ENCODE data around the gene PRDX6.
"Not testable (repeated sequence)": the region's sequence is repeated elsewhere in the genome, so short reads cannot be mapped to it uniquely, and the experiment has no call there.

Gene PRDX6

DNA sequence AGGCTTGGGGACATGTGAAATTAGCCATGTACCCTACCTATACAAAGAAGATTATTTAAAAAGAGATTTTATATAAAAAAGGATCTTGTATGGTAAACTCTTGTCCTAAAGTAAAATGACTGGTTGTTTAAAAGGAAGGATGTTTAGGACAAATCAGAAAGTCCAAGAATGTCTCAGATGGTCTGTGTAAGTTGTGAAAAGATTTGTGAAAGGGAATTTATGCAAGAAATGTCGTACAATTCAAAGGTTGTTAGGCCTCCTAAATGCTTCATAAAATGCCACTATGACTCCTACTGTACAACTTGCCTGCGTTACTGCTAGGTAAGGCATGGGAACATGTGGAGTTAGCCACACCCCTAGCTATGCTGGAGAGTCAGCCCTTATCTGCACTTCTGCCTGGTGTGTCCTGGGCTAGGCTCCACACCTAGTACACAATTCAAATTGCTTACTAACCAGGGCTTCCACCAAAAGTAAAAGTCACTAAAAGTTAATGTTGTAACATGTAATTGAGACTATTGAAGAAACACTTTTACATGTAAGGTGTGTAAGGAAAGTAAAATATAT is 19.7 kb downstream of the PRDX6 start:
- DNase-seq (ENCODE audit: low read depth) = no peak

DNA sequence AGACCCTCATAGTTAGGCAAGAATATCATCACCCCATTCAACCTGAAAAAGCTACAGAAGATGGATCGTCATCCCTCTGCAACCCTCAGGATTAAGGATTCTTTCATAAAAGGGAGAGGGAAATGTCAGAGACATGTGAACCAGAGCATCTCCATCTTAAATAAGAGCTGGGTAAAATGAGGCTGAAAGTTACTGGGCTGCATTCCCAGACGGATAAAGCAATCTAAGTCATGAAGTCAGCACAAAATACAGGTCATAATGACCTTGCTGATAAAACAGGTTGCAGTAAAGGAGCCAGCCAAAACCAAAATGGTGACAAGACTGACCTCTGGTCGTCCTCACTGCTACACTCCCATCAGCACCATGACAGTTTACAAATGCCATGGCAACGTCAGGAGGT is 22.6 kb downstream of the PRDX6 start:
- DNase-seq (ENCODE audit: low read depth) = no peak

DNA sequence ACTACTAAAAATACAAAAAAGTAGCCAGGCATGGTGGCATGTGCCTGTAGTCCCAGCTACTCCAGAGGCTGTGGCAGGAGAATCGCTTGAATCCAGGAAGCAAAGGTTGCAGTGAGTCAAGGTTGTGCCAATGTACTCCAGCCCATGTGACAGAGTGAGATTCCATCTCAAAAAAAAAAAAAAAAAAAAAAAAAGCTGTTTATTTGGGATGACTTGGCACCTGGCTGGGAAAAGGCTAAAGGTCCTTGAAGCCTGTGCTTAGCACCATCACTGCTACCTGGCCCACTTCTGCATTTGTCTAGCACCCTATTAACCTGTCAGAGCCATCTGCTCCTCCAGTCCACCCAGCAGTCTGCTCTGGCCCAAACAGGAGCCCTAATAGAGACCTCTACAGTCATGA is 25.0 kb downstream of the PRDX6 start:
- DNase-seq (ENCODE audit: low read depth) = no peak

DNA sequence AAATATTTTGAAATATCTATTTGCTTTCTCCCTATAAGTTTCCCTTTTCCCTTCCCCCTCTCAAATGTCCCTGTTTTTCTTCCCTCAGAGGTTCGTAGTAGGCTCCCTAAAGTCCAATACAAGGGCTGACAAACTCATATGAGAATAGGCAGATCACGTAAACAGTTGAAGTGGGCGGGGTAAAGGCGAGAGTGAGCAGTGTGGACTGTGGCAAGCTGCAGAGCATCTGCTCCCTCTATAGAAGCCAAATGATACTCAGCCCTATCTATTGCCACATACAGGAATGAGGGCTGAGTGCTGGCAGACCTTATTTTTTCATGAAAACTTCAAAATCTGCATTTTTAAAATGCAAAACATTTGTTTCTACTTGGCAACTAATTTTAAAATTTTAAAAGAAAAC is 26.3 kb downstream of the PRDX6 start:
- DNase-seq (ENCODE audit: low read depth) = no peak

DNA sequence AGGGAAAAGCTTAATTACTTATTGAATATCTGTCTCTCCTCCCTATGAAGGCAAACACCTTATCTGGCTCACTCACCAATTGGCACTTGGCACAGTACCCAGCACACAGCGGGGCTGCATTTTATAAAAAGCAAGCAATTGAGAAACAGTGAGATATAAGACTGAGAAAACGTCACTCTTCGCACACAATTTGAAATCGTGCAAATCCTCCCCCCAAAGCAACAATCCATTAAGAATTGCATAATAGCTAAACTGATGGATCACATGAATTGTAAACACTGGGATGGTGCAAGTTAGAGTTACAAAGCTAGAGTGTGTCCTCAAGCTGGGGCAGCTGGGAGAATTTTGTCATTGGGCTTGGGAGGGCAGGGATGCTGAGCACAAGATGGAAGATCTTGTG is 27.1 kb downstream of the PRDX6 start:
- DNase-seq (ENCODE audit: low read depth) = no peak

DNA sequence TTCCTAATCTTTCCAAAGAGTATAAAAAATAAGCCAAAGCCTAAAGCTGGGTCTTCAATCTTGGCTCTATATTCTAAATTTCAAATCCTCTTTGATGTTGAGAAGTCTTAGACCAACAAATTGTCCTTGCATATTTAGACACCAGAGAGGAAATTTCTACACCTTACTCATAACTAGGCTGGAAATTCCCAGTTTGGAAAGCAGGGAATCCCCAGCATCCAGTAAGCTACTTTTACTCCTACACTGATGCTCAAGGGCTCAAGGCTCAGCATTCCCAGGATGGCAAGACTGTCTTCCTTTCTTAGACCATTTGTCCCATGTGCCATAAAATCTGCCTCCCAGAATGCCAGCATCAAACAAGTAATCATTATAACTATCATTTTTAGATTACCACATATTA is 28.3 kb downstream of the PRDX6 start:
- no peak for DNase-seq (ENCODE audit: low read depth)

DNA sequence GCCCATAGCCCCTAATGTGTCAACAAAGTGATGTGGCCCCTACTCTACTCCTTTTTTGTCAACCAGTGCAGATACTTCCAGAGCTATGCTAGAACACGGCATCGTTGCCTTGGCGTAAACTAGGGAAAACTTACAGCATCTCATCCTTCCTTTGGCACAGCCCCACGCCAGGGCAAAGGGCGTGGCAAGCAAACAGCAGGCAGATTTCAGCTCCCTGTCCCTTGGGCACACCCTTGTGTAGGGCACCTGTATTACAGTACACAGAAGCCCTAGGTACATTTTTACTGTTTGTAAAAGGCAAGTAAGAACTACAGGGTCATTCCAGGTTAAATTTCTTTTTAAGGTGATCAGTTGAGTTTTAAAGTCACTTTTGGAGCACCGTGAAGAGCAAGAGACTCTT is 29.3 kb downstream of the PRDX6 start:
- no peak for DNase-seq (ENCODE audit: low read depth)

DNA sequence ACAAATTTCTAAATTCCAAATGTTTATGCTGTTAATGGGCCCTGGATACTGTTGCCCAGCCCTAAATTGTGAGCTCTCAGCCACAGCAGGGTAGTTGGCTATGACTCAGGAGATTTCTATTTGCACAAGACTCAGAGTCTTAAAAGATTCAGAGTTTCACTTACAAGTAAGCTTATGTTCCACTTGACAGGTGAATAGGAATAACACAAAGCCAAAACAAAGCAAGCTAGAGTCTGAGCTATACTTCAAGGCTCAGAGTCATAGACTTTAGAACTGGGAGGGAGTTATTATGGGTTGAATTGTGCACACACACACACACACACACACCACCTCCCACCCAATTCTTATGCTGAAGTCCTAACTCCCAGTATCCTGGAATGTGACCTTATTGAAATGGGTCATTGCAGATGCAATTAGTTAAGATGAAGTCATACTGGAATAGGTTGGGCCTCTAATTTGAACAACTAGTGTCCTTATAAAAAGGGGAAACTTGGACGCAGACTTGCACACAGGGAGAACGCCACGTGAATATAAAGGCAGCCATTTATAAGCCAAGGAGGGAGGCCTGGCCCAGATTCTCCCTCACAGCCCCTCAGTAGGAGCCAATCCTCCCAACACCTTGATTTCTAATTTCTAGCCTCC is 30.2 kb downstream of the PRDX6 start:
- DNase-seq (ENCODE audit: low read depth) = no peak

DNA sequence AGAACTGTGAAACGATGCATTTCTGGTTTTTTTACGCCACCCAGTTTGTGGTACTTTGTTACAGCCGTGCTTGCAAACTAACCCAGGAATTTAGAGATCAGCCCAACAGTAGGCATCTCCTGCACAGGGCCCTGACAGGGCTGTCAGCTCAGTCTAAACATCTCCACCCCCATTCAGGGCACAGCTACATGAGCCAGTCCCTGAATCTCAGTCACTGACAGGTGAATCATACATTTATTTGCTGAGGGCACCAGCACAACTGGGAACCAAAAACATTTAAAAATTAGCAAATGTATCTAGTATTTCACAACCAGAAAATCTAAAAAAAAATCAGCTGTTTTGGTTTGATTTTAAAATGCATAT is 30.7 kb downstream of the PRDX6 start:
- no peak for DNase-seq (ENCODE audit: low read depth)

DNA sequence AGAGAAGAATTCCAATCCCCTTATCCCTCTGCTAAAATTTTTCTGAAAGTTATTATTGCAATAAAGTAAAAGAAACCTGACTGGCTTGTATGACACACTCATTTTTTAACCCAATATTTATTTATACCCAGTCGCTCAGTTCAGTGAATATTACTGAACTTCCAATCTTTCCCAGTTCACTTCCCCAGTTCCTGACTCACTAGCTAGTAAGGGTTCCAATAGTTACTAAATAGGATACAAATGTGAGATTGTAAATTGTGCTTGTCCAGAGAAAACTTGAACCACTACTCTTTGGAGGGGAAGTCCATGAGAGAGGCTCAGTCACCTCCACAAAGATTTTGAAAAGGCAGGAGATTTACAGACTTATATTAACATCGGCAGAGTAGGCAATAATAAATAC is 31.4 kb downstream of the PRDX6 start:
- no peak for DNase-seq (ENCODE audit: low read depth)

DNA sequence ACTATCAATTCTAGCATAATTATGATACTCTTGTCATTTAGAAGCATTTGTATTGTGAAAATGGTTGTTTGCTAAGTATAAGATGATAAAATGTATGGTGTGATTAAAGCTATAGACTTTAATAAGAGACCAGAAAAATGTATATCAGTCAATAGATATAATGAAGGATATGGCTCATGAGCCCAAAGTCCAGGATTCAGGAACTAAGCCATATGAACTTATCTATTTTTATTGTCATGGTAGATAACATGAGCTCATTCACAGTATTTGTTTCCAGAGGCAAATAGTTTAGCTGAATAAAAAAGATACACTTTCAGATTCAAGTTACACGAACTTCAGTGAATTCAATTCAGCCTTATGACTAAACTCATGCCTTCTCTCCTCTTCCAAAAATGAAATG is 32.7 kb downstream of the PRDX6 start:
- DNase-seq (ENCODE audit: low read depth) = no peak

DNA sequence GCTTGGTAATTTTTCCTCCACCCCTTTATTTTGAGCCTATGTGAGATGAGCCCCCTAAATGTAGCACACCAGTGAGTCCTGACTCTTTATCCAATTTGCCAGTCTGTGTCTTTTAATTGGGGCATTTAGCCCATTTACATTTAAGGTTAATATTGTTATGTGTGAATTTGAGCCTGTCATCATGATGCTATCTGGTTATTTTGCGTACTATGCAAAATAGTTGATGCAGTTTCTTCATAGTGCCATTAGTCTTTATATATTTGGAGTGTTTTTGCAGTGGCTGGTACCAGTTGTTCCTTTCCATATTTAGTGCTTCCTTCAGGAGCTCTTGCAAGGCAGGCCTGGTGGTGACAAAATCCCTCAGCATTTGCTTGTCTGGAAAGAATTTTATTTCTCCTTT is 37.4 kb downstream of the PRDX6 start:
- DNase-seq (ENCODE audit: low read depth) = not testable (repeated sequence)

DNA sequence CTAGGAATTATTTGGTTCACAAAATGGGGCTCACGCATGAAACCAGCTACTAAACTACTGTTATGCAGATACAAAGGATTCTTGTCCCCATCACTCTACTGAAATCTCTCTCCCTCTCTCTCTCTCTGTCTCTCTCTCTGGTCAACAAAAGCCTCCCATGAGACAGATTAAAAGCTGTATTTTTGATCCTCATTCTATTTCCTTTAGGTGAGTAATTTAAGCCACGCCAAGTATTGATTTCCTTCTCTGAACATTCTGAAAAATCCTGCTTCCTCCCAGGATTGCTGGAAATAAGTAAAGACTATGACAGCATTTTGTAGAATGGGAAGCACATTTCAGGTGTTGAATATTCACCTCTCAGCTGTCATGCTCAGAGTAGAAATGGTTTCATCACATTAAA is 43.7 kb downstream of the PRDX6 start:
- no peak for DNase-seq (ENCODE audit: low read depth)

DNA sequence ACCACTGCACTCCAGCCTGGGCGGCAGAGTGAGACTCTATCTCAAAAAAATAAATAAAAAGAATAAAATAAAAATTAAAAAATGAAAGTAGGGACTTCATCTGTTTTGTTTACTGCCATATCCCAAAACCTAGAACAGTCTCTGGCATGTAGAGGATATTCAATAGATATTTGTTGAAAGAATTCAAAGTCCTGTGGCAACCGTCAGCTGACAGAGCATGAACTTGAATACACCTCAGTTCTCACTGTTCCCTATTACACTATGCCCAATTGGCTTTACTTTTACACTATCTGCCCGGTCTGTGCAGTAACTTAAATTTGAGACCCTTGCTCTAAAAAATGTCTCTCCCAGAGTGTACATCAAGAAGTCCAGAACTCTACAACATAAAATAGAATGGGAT is 46.2 kb downstream of the PRDX6 start:
- no peak for DNase-seq (ENCODE audit: low read depth)

DNA sequence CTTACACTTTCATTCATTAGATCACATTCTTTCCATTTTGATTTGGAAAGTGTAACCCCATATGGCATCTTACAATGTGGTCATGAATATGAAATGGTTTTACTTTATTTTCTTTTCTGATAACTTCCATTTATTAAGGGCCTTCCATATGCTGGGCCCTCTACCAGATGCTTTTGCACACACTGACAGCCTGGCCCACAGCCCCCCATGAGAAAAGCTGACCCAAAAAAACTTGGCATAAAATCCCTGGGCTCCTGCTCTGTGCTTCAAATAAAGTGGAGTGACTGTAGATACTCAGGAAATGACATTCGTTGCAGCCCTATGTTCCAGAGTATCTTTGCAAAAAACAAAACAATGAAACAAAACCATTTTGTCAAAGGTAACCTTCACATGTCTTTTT is 48.8 kb downstream of the PRDX6 start:
- DNase-seq (ENCODE audit: low read depth) = no peak

DNA sequence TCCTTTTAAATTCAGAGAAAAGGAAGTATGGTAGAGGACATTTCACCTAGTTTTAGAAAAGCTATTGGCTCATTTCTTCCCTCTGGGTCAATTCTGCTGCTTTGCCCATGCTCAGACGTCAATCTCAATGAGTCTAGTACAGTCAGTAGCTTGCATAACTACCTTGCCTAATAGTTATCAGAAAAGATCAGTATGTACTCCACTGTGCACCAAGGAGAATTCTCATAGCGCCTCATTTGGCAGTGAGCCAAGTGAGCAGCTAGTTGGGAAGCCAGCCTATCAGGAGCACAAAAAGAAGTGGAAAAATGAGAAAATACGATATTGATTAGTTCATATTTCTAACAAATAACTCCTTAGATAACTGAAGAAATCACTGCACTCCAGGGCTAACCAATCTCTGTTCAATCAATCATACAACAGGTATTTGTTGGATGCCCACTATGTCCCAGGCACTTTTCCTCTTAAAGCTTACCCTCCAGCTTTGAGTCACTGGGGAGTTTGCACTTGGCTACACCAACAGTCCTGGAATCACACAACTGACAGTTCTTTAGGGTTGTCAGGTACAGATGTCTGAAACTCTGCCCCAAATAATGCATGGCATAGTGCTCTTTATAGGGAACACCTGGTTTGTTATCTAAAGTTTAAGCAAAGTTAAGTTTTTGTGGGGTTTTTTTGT is 50.2 kb downstream of the PRDX6 start:
- no peak for DNase-seq (ENCODE audit: low read depth)

DNA sequence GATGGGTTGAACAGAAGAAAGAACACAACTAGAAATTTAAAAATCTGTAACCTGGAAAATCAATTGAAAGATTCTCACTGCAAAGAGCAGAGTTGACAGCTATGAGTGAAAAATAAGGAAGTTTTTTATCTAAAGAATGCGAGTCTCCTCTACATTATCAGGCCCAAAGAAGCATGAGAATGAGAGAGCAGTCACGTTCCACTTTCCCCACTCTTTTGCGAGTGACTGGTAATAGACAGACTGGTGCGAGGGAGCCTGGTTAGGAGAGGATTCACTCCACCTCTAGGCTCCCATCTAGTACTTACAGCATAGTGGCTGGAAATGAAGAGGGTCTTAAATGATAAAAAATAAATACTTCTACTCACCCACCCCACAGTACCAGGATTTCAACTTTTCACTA is 52.0 kb downstream of the PRDX6 start:
- no peak for DNase-seq (ENCODE audit: low read depth)

DNA sequence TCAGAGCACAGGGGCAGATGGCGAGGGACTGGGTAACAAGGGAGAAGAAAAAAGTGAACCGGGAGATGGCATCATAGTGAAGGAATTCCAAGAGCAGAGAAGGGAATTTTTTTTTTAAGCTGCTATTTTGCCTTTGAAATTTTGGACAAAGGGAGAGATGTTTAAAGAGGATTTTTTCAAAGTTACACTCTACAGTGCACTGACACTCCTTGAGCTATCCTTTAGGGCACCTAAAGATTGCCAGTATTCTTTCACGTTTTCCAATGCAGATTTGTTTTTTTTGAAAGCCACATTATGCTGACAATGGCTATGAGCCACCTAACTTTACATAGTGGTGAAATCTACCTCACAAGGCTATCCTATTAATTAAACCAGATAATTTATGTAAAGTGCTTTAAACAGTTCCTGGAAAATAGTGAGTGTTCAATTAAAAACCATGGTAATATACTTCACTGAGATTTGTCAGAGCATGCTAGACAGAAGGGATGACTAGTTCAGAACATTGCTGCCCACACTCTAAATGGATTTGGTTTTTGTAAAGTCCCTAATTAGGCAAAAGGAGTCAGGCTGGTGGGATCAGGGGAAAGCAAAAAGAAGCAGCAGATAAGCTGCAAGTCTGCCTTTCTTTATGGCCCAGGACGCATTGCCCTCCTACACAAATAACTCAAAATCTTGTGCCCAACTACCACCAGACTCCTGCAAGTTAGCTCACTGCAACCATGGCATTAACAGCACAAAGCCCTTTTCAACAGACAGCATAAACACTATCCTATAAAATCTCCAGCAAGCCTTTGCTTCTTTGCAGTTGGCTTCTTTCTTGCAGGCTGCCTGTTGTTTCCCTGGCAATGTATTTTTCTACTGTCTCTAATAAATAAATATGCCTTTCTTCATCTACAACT is 53.9 kb downstream of the PRDX6 start:
- no peak for DNase-seq (ENCODE audit: low read depth)

DNA sequence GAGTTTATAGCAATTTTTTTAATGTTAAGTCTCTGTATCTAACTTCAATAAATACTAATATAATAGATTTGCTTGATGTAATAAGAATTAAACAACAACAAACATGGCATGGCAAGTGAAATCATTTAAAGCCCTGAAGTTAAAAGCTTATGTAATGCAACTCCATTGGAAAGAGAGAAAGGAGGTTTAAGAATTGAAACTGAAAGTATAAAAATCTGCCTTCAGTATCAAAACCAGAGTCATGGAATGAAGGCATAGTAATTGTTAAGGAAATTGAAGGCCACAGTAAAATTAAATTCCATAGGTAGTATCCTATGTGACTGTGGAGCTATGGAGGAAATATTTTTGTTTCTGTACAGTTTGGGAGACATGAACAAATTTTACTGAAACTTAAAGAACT is 55.1 kb downstream of the PRDX6 start:
- no peak for DNase-seq (ENCODE audit: low read depth)

DNA sequence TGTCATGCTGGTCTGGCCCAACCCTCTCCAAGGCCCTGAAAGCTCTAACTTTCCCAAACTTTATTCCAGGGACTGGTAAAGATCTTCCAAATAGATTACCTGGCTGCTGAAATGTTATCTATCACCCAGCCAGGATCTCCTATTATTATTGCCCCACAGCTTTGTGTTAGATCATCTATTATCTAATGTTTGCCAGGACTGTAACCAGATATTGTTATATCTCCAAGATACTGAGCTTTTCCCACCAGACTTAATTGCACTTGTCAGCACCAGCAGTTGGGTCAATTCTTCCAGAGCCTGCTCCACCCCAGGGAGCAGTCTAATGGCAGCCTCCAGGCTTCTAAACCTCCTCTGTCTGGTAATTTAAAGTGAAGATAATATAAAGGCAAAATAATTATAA is 59.1 kb downstream of the PRDX6 start:
- no peak for DNase-seq (ENCODE audit: low read depth)
